Calu3 (cell line): ENCODE data around the gene RBBP5. TPM values are rescaled to one million over a fixed set of nuclear protein-coding genes. Genes with fewer than 3 reads are reported as not detected.

Source experiments
- BruUV-seq: library from RNA; stranded (reverse); fragments of 400-500 nt; replicated peaks from 2 replicates; lab custom pipeline; 2021; lab: Mats Ljungman, UMichigan
- CTCF ChIA-PET: fragments of 300-600 bp; sonication (Branson Sonifier 250); formaldehyde crosslinking; loops from one replicate; lab custom pipeline; 2022; ENCODE audit warnings: antibody characterized with exemption; lab: Charles Lee
- DNase-seq: peaks from one replicate; pipeline ENCODE4 v3.0.0; 2022
- H3K27ac Mint-ChIP-seq: one replicate; pipeline ENCODE4 v1.8.0; 2022; ENCODE audit warnings: mixed read lengths; ENCODE audit not compliant: unreplicated experiment
- H3K27me3 Mint-ChIP-seq: one replicate; pipeline ENCODE4 v1.8.0; 2022; ENCODE audit warnings: mixed read lengths; ENCODE audit not compliant: unreplicated experiment
- H3K36me3 Mint-ChIP-seq: one replicate; pipeline ENCODE4 v1.8.0; 2022; ENCODE audit warnings: mild to moderate bottlenecking, moderate library complexity, mixed read lengths; ENCODE audit not compliant: insufficient read depth, unreplicated experiment
- H3K4me1 Mint-ChIP-seq: one replicate; pipeline ENCODE4 v1.8.0; 2022; ENCODE audit warnings: mild to moderate bottlenecking, low read depth, mixed read lengths; ENCODE audit not compliant: unreplicated experiment
- H3K4me3 Mint-ChIP-seq: one replicate; pipeline ENCODE4 v1.8.0; 2022; ENCODE audit warnings: mild to moderate bottlenecking, low read depth, moderate library complexity, mixed read lengths; ENCODE audit not compliant: unreplicated experiment
- H3K9me3 Mint-ChIP-seq: one replicate; pipeline ENCODE4 v1.8.0; 2022; ENCODE audit warnings: low read depth, mixed read lengths; ENCODE audit not compliant: unreplicated experiment
- intact Hi-C: fragments of 100-400 bp; cut with micrococcal nuclease; formaldehyde crosslinking; loops from one replicate; pipeline ENCODE4 v1.10.0; 2022; ENCODE audit not compliant: unreplicated experiment
- total RNA-seq: library from RNA; stranded (reverse); gene quantifications from 2 replicates; pipeline ENCODE4 v1.2.3, GENCODE V29; 2022
- TF ChIP-seq, protein P1 (sequence below): fragments of 200-600 bp; IDR thresholded peaks from one replicate; pipeline ENCODE4 v1.8.0; 2022; ENCODE audit warnings: antibody characterized with exemption; ENCODE audit not compliant: unreplicated experiment

RBBP5 gene
- total RNA-seq, 1 experiment from 2014 or later: 22.0 TPM

DNA sequence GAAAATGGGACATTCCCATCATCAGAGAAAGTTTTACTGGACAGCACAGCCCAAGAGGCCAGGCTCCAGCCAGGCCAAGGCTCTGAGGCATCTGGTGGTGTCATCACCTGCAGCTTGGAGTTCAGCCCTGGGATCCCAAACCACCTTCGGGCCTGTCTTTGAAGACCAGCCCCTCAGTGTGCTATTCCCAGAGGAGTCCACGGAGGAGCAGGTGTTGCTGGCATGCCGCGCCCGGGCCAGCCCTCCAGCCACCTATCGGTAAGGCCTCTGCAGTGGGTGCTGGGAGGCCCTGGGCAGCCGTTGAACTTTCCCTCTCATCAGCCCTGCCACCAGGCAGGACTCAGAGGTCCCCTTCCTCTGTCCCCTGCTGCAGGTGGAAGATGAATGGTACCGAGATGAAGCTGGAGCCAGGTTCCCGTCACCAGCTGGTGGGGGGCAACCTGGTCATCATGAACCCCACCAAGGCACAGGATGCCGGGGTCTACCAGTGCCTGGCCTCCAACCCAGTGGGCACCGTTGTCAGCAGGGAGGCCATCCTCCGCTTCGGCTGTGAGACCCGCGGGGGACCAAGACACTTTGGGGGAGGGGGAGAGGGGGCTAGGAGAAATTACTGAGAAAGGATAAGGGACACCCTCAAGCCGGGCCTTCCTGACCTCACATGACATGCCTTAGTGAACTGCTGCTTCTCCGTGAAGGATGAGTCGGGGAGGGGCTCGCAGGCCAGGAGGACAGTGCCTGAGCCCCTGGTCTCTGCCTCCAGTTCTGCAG, 63.8 kb downstream of the RBBP5 start:
- intact Hi-C loops: no loop called here
- no peaks in the 10 kb centered on the region for H3K4me1 Mint-ChIP-seq
- H3K36me3 Mint-ChIP-seq: no peaks in the 10 kb centered on the region
- H3K4me3 Mint-ChIP-seq: no peak overlapping the region
- no TSS peak for BruUV-seq
- no peaks in the 10 kb centered on the region for H3K9me3 Mint-ChIP-seq
- no peak overlapping the region for H3K27ac Mint-ChIP-seq
- TF ChIP-seq, protein P1, sequence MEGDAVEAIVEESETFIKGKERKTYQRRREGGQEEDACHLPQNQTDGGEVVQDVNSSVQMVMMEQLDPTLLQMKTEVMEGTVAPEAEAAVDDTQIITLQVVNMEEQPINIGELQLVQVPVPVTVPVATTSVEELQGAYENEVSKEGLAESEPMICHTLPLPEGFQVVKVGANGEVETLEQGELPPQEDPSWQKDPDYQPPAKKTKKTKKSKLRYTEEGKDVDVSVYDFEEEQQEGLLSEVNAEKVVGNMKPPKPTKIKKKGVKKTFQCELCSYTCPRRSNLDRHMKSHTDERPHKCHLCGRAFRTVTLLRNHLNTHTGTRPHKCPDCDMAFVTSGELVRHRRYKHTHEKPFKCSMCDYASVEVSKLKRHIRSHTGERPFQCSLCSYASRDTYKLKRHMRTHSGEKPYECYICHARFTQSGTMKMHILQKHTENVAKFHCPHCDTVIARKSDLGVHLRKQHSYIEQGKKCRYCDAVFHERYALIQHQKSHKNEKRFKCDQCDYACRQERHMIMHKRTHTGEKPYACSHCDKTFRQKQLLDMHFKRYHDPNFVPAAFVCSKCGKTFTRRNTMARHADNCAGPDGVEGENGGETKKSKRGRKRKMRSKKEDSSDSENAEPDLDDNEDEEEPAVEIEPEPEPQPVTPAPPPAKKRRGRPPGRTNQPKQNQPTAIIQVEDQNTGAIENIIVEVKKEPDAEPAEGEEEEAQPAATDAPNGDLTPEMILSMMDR: no peak
- CTCF ChIA-PET: interaction anchor here (0.6 kb wide), 1 partner anchor 175 kb away, joined by 7 read pairs; no protein-coding TSS in a partner anchor
- DNase-seq: no peak
- H3K27me3 Mint-ChIP-seq: peaks cover 69% of the 10 kb centered on the region

DNA sequence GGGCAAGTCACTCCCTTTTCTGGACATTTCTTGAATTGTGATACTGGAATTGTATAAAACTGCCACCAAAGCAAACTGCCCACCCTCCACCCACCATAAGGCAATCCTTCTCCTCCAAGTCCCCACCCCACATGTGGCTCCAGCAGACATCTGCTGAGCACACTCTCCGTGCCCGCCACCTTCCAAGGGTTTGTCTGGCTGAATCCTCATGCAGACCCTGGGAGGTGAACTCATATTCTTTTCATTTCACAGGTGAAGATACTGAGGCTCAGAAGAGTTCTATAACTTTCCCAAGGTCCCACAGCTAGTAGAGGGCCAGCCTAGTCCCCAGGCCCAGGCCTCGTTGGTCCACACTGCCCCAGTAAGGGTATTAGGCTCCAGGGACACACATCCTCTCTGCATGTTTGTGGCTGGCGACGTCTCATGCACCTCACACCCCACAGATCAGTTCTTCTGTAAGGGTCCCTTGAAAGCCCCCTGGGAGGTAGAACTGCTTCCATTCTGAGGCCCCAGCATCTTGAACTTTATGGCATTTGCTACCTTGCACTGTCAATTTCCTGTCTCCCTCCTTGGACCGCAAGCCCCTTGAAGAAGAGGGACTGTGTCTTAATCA, 64.7 kb downstream of the RBBP5 start:
- no peak overlapping the region for H3K27ac Mint-ChIP-seq
- intact Hi-C loops: no loop called here
- no peaks in the 10 kb centered on the region for H3K4me1 Mint-ChIP-seq
- BruUV-seq: no TSS peak
- CTCF ChIA-PET: no interaction called here
- H3K27me3 Mint-ChIP-seq: peaks cover 75% of the 10 kb centered on the region
- no peak for DNase-seq
- TF ChIP-seq, protein P1: no peak
- no peaks in the 10 kb centered on the region for H3K36me3 Mint-ChIP-seq
- H3K9me3 Mint-ChIP-seq: no peaks in the 10 kb centered on the region
- H3K4me3 Mint-ChIP-seq: no peak overlapping the region

DNA sequence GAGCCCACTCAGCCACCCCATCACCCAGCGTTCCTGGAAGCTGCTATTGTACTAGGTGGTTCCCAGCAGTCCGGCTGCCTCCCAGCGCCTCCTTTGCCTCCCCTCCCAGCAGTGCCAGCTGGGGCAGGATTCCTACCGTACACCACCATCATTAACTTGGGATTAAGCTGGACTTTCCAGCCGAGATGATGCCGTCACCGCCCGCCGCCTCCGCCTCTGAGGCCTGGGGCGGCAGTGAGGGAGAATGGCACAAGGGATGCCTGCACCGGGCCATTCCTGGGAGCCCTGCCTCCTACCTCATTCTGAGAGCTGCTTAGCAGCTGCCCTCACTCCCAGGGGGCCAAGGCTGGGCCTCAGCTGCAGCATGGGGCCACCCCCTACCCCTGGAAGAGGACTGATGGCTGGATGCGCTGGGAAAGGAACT, 65.6 kb downstream of the RBBP5 start:
- no peak for DNase-seq
- Mint-ChIP-seq H3K36me3 (no peaks in the 10 kb centered on the region), H3K4me1 (no peaks in the 10 kb centered on the region), H3K9me3 (no peaks in the 10 kb centered on the region), H3K4me3 (no peak overlapping the region), H3K27me3 (peaks cover 83% of the 10 kb centered on the region), H3K27ac (no peak overlapping the region)
- TF ChIP-seq, protein P1: no peak
- no TSS peak for BruUV-seq
- CTCF ChIA-PET: interaction anchor here (1.4 kb wide), 1 partner anchor 67 kb away, joined by 3 read pairs; no protein-coding TSS in a partner anchor
- intact Hi-C loops: no loop called here

DNA sequence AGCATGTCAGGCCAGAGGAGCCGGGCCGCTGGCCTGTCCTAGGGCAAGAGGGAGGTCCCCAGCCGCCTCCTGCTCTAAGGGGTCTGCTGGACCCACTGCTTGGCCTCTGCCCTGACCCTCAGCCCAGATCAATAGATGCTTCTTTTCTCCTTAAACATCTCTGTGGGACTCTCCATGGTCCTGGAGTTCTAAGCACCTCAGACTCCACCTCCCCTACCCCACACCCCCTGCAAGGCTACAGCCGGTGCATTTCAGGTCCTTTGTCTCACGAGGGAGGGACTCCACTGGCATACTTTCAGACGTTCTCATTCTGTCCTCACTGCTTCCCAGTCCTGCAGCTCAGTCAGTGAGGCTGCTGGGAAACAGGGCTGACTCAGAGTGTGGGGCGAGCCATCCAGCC, 67.8 kb downstream of the RBBP5 start:
- BruUV-seq: no TSS peak
- intact Hi-C loops: no loop called here
- no peak overlapping the region for H3K27ac Mint-ChIP-seq
- H3K36me3 Mint-ChIP-seq: no peaks in the 10 kb centered on the region
- TF ChIP-seq, protein P1: no peak
- no peaks in the 10 kb centered on the region for H3K9me3 Mint-ChIP-seq
- H3K4me3 Mint-ChIP-seq: no peak overlapping the region
- CTCF ChIA-PET: interaction anchor here (1.1 kb wide), 1 partner anchor 65 kb away, joined by 4 read pairs; no protein-coding TSS in a partner anchor
- no peaks in the 10 kb centered on the region for H3K4me1 Mint-ChIP-seq
- H3K27me3 Mint-ChIP-seq: peaks cover 100% of the 10 kb centered on the region
- DNase-seq: no peak
